GM18517 (cell line): ENCODE measurements around the gene CPA5.

Experiments used
- ATAC-seq: cut with Tn5 transposase; IDR thresholded peaks from one replicate; pipeline ENCODE4 v1.9.1; 2021; ENCODE audit warnings: mild to moderate bottlenecking, moderate library complexity; ENCODE audit not compliant: unreplicated experiment

Gene CPA5

DNA sequence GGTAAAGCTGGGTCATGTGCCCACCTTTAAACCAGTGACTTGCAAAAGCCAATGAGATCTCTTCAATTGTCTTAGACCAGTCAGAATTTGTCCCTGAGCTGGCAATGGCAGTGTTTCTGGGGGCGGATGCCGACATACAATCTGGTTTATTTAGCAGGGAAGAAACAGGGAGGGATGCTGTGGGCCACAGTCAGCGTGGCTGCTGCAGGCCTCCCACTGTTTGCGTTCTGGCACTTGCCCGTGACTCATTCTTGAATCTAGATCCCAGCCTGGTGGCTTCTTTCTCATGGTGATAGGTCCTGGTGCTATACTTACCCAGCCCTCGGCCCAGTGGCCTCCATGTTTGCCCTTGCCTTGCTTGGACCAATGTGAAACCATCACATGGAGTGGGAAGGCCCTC is 32.6 kb downstream of the CPA5 start:
- no peak for ATAC-seq

DNA sequence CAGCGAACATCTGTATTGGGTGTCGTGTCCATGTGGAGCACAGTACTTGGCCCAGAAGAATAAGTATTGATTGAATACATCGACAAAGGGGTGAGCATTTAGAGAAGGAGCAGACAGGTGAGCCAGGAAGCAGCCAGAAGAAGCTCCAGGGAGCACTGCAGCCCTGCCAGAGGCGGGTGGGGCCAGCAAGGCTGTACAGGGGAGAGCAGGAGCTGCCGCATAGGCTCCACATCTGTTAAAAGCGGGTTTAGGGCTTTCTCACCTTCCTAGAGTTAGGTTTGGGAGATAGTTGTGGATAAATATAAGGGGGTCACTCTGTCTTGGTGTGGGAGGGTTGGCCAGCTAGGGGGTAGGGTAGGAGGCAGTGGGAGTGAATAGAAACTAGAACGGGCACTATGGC is 34.4 kb downstream of the CPA5 start:
- ATAC-seq = no peak

- ATAC-seq = no peak
Observed at GRCh38 chr7:130379532-130379920, 34.9 kb downstream of the CPA5 start.

DNA sequence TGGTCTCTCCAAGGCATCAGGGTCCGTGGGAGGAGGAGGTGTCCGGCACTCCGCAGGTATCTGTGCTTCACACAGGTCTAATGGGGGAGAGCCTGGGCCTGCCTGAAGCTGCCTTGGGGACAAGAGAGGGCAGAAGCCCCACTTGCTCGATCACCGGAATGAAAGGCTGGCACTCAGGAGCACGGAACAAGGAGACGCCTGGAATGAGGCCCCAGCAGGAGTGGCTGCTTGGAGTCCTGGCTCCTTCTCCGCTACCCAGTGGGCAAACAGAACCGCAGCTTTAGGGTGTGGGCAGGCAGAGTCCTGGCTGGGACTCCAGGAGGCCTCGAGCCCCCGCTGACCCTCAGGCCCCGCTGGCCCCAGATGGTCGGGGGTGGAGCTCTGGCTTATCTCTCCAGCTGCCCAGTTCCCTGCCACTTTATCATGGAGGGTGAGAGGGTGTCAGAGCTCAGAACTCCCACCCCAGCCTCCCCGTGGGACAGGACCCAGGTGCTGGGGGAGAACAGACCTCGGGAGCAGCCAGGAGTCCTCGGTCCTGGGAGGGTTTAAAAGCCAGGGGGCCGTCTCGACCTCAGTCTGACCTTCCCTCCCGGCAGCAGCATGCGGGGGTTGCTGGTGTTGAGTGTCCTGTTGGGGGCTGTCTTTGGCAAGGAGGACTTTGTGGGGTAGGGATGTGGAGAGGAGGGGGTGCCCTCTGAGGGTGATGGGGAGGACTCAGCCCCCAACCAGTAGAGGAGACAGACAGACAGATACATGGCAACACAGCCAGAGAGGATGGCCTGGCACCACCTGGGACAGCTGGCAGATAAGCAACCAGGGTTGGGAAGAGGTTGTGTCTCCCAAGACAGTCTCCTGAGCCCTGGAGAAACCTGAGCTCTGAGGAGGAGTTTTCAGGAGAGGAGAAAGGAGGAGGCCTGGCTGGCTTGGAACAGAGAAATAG is 35.6 kb downstream of the CPA5 start, which contains the start of gene CPA1:
CPA1 (plus strand) TSS at position 574 of the 940 bp plus-strand sequence; CDS start at position 601, 27 bp downstream.
- ATAC-seq = no peak

- ATAC-seq = no peak
Observed at GRCh38 chr7:130380861-130381455, 36.3 kb downstream of the CPA5 start.

GRCh38 chr7:130381468-130382312 is 37.1 kb downstream of the CPA5 start:
- ATAC-seq = no peak

DNA sequence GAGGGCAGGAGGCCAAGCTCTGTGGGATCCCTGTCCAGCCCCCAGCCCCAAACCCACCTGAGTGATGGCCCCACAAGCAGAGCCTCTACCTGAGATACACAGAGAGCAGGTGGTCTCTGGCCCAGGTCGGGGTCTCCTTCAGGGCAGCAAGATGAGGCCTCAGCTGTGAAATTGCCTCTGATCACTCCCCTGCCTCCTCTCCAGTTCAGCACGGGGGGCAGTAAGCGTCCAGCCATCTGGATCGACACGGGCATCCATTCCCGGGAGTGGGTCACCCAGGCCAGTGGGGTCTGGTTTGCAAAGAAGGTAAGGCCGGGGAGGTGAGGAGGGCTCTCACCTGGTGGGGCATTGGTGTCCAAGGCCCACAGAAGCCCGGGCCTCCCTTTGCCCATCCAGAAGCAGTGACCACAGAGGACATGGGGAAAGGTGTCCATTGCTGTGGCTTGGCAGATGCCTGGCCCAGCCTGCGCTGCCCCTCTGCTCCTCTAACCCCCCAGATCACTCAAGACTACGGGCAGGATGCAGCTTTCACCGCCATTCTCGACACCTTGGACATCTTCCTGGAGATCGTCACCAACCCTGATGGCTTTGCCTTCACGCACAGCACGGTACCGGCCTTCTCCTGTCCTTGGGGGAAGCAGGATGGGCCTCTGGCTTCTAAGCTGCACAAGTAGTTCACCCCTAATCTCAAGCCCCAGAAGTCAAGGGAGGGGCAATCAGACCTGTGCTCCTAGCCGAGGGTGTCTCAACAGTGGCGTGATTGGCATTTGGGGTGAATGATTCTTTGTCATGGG is 38.8 kb downstream of the CPA5 start:
- ATAC-seq = no peak

DNA sequence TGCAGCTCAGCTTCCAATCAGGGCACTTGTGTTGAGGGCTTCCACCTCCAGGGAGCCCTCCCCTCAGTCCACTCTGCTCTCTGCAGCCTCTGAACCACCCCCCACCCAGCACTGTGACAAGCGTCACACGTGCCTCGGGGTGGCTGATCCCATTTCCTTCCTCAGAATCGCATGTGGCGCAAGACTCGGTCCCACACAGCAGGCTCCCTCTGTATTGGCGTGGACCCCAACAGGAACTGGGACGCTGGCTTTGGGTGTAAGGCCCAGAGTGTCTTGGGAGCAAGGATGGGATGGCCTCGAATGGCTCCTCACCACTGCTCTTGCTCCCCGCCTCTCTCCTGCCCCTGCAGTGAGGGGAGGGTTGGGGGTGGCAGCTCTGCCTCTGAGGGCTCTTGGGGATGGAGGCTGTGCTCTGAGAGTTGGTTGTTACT is 39.8 kb downstream of the CPA5 start:
- ATAC-seq = no peak

GRCh38 chr7:130384841-130385599 is 40.4 kb downstream of the CPA5 start:
- ATAC-seq = no peak

GRCh38 chr7:130385600-130386066 is 41.0 kb downstream of the CPA5 start:
- no peak for ATAC-seq

DNA sequence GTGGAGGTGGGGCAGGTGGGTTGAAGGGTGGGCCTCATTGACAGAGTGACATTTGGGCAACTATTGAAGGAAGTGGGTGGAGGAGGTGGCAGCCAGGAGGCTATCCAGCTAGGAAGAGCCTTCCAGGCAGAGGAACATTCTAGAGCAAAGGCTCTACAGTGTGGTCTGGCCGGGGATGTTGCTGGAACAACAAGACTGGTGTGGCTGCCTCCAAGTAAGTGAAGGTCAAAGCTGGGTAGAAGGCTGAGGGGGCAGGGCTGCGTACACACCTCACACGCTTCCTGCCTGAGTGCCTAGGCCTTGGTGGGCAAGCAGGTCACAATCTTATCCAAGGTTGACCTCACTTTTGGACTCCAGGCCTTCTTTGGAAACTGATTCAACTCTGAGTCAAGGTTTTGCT is 42.3 kb downstream of the CPA5 start:
- no peak for ATAC-seq

DNA sequence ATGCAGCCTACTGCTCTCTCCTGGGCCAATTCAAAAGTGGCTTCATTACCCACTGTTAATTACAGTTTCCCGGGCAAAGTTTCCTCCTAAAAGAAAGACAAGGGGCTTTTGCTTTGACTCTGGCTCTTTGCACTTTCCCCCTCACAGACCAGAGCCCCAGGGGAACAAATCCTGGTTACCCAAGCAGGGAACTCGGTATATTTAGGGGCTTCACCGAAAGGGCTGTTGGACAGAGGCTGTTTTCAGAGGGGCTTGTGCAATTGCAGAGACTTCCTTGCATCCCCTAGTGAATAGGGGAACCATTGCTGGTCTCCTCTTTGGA is 42.7 kb downstream of the CPA5 start:
- ATAC-seq = no peak

DNA sequence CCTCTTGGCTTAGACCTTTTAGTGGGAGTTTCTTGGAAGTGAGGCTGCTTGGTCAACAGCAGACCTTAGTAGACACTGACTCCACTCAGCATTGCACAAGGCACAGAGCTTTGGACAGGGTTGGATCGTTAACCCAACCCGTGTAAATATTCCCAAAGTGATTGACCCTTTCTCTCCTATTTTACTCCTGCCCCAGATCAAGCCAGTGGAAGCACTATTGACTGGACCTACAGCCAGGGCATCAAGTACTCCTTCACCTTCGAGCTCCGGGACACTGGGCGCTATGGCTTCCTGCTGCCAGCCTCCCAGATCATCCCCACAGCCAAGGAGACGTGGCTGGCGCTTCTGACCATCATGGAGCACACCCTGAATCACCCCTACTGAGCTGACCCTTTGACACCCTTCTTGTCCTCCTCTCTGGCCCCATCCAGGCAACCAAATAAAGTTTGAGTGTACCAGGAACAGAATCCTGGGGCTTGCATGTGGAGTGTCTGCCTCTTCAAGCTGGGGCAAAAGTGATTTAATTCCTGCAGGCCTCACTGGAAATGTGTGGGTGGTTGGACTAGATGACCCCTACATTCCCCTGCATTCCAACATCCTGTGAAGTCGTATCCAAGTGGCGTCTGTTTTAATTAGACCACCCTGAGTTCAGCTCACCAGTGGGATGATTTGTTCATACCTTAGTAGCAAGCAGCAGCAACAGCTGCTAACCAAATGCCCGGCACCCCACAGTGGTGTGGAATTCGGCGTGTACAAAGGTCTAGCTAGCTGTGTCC is 43.2 kb downstream of the CPA5 start:
- no peak for ATAC-seq

GRCh38 chr7:130388671-130389070 is 44.1 kb downstream of the CPA5 start:
- ATAC-seq = no peak

- no peak for ATAC-seq
Observed at GRCh38 chr7:130390486-130390885, 45.9 kb downstream of the CPA5 start.

DNA sequence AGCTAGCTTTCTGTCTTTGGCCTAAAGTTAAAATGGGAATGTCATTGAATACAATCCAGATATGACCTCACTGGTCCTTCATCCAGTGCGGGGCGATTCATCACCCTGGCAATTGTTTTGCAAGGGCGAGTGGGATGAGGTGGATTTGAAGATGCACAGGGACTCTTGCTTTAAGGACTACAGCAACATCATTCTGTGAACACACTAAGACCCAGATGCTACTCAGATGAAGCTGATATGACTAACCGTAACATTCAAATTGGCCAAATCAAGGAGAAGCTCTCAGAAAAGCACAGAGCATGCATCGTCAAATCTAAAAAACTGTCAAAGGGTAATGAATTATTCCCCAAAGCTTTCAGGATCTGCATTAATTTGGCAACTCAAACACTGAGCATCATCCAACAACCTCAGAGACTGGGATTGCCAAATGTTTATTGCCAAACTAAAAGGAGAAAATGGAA is 48.5 kb downstream of the CPA5 start:
- ATAC-seq = no peak

DNA sequence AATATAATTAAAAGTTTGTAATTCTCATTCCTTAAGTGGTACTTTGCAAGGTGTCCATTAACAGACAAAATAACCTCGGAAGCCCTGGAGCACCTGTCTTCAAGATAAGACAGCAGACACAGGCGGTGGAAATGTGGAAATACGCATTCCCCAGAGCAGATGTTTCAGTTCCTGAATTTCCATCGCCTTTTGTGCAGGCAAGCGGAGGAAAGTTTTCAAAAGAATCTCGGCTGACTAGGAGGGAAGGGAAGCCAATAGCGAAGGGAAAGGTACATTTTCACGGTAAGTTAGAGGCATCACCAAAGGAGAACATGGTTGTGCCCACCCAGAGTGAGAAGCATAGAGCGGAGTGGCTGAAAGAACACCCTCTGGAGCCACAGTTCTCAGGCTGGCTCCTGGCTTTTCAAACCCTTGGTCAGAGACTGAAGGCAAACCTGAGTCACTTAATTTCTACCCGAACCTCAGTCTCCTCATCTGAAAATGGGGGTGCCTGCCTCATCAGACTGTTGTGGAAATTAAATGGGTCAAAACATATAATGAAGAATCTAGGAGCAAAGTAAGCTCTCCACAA is 49.3 kb downstream of the CPA5 start:
- no peak for ATAC-seq

GRCh38 chr7:130394421-130395195 is 50.0 kb downstream of the CPA5 start:
- no peak for ATAC-seq
